Thyroid gland (tissue), 4 donors: ENCODE results near the gene METRNL. TPM values are rescaled to one million over a fixed set of nuclear protein-coding genes. Genes with fewer than 3 reads are reported as not detected.
A peak's percentile ranks its signal among the peaks of the same experiment; 100 is the strongest.

Experiments used
- DNase-seq, 2 donors: peaks; one replicate each; pipeline ENCODE4 v3.0.0-alpha.2; 2019
- H3K27ac ChIP-seq, 3 donors: fragments of 200-600 bp; sonication (generic); 1 replicate in 2 of 3; 2 replicates in 1 of 3; pipeline ENCODE4 v1.5.1; 2016 to 2019; ENCODE audit warnings: mild to moderate bottlenecking in 1 of 3, moderate library complexity in 1 of 3
- H3K27me3 ChIP-seq: fragments of 200-600 bp; sonication (generic); one replicate; pipeline ENCODE4 v1.5.1; 2019
- H3K36me3 ChIP-seq, 2 donors: fragments of 200-600 bp; sonication (generic); one replicate each; pipeline ENCODE4 v1.5.1; 2016 to 2019
- H3K4me1 ChIP-seq, 2 donors: fragments of 200-600 bp; sonication (generic); one replicate each; pipeline ENCODE4 v1.5.1; 2017 to 2019
- H3K4me3 ChIP-seq, 3 donors: fragments of 200-600 bp; sonication (generic); replicated peaks in 1 of 3; 1 replicate in 2 of 3; 2 replicates in 1 of 3; pipeline ENCODE4 v1.5.1; 2016; ENCODE audit warnings: mild to moderate bottlenecking in 1 of 3
- H3K9me3 ChIP-seq: fragments of 200-600 bp; sonication (generic); one replicate; pipeline ENCODE4 v1.5.1; 2017
- POLR2A ChIP-seq, 2 donors: fragments of 450-650 bp; IDR thresholded peaks; one replicate each; pipeline ENCODE4 v1.6.1; 2017; ENCODE audit warnings: antibody characterized with exemption in 2 of 2, mild to moderate bottlenecking in 2 of 2, moderate library complexity in 1 of 2
- WGBS, 2 donors: methylation state at CpG; one replicate each; pipeline ENCODE4 v1.1.5; 2017; 5-methylcytosine and 5-hydroxymethylcytosine counted together
- intact Hi-C: fragments of 100-400 bp; cut with DNase I; formaldehyde crosslinking; loops from one replicate; pipeline ENCODE4 v1.15.1; 2023
- total RNA-seq, 4 donors: library from RNA; depleted of rRNA; stranded (reverse); fragments of >200 nt; gene quantifications; one replicate each; pipeline ENCODE4 v1.2.3, GENCODE V29; 2016
- TF ChIP-seq, protein P1 (sequence below), 6 experiments: fragments of 200-600 bp in 3 of 6; fragments of 450-650 bp in 3 of 6; sonication (generic) in 3 of 6; IDR thresholded peaks; one replicate each; pipeline ENCODE4 v1.5.1; 2016 to 2019; ENCODE audit warnings: antibody characterized with exemption in 6 of 6, mild to moderate bottlenecking in 2 of 6, inconsistent platforms in 1 of 6, moderate library complexity in 1 of 6

Gene METRNL
- total RNA-seq, 4 donors from 2014 or later, result 57.5 to 89.7 (median 73.3) TPM

DNA sequence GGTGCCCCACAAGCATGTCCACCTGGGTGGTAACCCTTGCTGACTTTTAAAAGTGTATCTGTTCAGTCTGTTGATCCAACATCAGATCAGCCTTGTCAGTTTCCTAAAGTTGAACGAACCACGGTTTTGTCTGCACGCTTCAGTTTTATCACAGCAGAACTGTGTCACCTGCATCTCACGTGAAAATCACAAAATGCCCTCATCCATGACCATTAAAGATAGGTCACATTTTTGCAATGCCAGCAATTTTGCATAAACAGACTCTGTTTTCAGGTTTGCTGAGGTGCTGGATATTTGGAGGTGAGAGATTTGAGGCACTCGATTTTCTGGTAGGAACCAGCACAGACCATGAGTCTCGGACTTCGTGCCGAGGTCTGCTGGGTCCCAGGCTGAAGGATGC lies 3.0 kb downstream of the METRNL start:
- intact Hi-C loops, result no loop called here
- H3K4me1 ChIP-seq, result peaks cover 37 to 57% of the 10 kb centered on the region in 2 donors
- WGBS, 2 donors, result 82 to 83% methylated on average over 8 of the region's 8 CpGs
- no peak for DNase-seq
- peaks cover 11 to 12% of the 10 kb centered on the region in 2 donors for H3K36me3 ChIP-seq
- H3K4me3 ChIP-seq, result no peak overlapping the region
- H3K27ac ChIP-seq, result peak overlapping the region; percentile 84 to 94 (median 92)
- TF ChIP-seq POLR2A (IDR thresholded peaks at IDR 0.05), result peak in 1 of 2 donors; percentile 18
- TF ChIP-seq, protein P1, sequence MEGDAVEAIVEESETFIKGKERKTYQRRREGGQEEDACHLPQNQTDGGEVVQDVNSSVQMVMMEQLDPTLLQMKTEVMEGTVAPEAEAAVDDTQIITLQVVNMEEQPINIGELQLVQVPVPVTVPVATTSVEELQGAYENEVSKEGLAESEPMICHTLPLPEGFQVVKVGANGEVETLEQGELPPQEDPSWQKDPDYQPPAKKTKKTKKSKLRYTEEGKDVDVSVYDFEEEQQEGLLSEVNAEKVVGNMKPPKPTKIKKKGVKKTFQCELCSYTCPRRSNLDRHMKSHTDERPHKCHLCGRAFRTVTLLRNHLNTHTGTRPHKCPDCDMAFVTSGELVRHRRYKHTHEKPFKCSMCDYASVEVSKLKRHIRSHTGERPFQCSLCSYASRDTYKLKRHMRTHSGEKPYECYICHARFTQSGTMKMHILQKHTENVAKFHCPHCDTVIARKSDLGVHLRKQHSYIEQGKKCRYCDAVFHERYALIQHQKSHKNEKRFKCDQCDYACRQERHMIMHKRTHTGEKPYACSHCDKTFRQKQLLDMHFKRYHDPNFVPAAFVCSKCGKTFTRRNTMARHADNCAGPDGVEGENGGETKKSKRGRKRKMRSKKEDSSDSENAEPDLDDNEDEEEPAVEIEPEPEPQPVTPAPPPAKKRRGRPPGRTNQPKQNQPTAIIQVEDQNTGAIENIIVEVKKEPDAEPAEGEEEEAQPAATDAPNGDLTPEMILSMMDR (IDR thresholded peaks at IDR 0.05), result no peak
- H3K9me3 ChIP-seq, result no peaks in the 10 kb centered on the region
- no peaks in the 10 kb centered on the region for H3K27me3 ChIP-seq

DNA sequence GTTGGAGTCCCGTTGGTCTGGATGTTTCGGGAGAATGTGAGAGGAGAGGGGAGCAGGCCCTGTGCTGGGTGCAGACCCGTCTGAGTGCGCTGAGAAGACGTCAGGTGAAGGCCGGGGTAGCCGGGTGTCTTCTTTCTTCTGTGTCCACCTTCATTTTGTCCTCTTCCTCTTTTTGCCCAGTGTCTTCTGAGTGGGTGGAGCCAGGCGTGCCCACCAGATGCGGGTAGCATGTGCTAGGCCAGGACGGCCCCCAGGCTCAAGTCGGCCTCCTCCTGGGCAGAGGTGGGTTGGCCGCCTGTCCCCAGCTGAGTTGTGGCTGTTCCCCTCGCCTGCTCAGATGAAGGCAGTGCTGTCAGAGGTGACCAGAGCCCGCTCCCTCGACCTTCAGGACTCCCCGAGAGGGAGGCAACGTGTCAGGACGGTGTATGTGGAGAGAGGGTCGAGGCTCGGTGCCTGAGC lies 3.5 kb downstream of the METRNL start:
- no peaks in the 10 kb centered on the region for H3K9me3 ChIP-seq
- H3K4me3 ChIP-seq, result no peak overlapping the region
- peaks cover 37 to 54% of the 10 kb centered on the region in 2 donors for H3K4me1 ChIP-seq
- peak overlapping the region; percentile 61 to 94 (median 92) for H3K27ac ChIP-seq
- DNase-seq, result no peak
- TF ChIP-seq POLR2A (IDR thresholded peaks at IDR 0.05), result no peak
- TF ChIP-seq, protein P1 (IDR thresholded peaks at IDR 0.05), result no peak
- intact Hi-C loops, result no loop called here
- 80 to 84% methylated on average over 19 to 20 of the region's 20 CpGs for WGBS, 2 donors
- peaks cover 11 to 12% of the 10 kb centered on the region in 2 donors for H3K36me3 ChIP-seq
- no peaks in the 10 kb centered on the region for H3K27me3 ChIP-seq

DNA sequence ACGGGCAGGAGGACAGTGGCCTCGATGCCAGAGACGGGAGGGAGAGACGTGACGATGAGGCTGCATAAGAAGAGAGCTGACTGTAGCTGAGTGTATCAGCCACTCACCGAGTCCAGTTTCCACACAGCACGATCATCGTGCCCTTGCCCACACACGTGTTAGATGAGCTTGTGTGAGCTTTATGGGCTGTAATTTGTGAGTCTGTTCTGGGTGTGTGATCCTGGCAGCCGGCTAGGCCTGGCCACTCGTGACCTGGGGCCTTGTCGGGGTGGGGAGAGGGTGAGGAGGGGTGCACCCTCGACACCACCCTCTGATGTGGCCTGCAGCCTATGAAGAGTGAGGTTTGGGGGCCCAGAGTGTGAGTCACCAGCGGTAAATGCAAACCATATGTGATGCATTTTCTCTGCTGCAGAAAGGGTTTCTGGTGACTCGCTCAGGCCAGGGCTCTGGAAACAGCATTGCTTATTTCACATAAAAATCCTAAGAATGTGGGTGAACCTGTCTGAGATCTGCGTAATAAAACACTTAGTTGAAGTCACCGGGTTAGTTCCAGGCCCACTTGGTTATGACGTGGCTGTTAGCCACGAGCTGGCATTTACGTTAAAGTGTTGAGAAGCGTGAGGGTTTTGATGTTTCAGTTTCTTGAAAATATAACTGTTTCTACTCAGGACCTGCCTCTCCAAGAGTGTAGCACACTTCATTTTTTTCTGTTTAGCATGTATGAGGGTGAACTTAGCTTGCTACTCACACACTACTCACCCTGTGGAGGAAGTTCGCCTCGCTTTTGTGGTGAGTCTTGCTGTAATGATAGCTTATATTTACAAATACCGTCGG lies 4.2 kb downstream of the METRNL start:
- TF ChIP-seq, protein P1 (IDR thresholded peaks at IDR 0.05), result no peak
- peak in 1 of 2 donors; percentile 23 for TF ChIP-seq POLR2A (IDR thresholded peaks at IDR 0.05)
- peaks cover 35 to 52% of the 10 kb centered on the region in 2 donors for H3K4me1 ChIP-seq
- H3K9me3 ChIP-seq, result no peaks in the 10 kb centered on the region
- H3K27ac ChIP-seq, result peak overlapping the region; percentile 61 to 94 (median 92)
- intact Hi-C loops, result no loop called here
- no peaks in the 10 kb centered on the region for H3K27me3 ChIP-seq
- no peak overlapping the region for H3K4me3 ChIP-seq
- peaks cover 11 to 12% of the 10 kb centered on the region in 2 donors for H3K36me3 ChIP-seq
- DNase-seq, result peak; percentile 43 to 54
- WGBS, 2 donors, result 39 to 46% methylated on average over 25 of the region's 25 CpGs

DNA sequence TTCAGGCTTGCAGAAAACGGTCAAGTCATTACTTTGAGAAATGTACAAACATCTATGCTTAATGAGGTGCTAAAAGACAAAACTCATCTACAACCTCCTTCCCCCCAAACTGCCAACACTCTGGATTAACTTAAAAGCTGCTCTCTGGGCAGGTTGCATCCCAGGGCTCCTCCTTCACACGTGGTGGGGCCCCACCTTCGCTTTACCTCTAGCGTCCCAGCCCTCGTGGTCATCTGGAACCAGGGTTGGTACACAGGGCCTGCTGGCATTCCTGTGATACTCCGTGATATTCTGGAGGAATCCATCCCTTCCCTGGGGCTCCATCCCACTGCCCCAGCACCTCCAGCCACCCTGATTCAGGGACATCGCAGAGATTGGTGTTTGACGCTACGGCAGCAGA lies 4.8 kb downstream of the METRNL start:
- H3K27me3 ChIP-seq, result no peaks in the 10 kb centered on the region
- intact Hi-C loops, result no loop called here
- TF ChIP-seq POLR2A (IDR thresholded peaks at IDR 0.05), result no peak
- TF ChIP-seq, protein P1 (IDR thresholded peaks at IDR 0.05), result no peak
- WGBS, 2 donors, result 59 to 67% methylated on average over 9 of the region's 9 CpGs
- no peak overlapping the region for H3K4me3 ChIP-seq
- peaks cover 11 to 12% of the 10 kb centered on the region in 2 donors for H3K36me3 ChIP-seq
- DNase-seq, result no peak
- H3K27ac ChIP-seq, result peak overlapping the region; percentile 31 to 94 (median 92)
- H3K4me1 ChIP-seq, result peaks cover 39 to 54% of the 10 kb centered on the region in 2 donors
- H3K9me3 ChIP-seq, result no peaks in the 10 kb centered on the region

DNA sequence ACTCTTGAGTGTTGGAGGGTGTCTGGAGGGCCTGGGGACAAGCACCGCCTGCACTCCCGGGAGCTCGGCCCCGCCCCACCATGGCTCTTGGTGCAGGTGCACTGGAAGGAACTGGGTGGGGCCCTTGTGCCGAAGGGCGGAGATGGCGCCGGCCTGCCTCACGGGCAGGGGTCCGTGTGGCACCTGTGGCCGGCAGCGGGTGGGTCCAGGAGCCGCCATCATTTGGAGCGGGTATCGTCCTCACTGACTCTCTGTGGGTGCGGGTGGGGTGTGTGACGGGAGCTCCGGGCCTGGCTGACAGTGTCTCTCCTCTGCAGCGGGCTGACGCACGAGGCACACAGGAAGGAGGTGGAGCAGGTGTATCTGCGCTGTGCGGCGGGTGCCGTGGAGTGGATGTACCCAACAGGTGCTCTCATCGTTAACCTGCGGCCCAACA lies 5.2 kb downstream of the METRNL start:
- Histone ChIP-seq H3K9me3 (no peaks in the 10 kb centered on the region), H3K4me1 (peaks cover 40 to 54% of the 10 kb centered on the region in 2 donors), H3K36me3 (peaks cover 11 to 12% of the 10 kb centered on the region in 2 donors), H3K27me3 (no peaks in the 10 kb centered on the region), H3K27ac (peak overlapping the region; percentile 31 to 94 (median 92)), H3K4me3 (no peak overlapping the region)
- TF ChIP-seq POLR2A (IDR thresholded peaks at IDR 0.05), result no peak
- TF ChIP-seq, protein P1 (IDR thresholded peaks at IDR 0.05), result no peak
- 80 to 86% methylated on average over 26 to 27 of the region's 27 CpGs for WGBS, 2 donors
- intact Hi-C loops, result no loop called here
- DNase-seq, result peak; percentile 62 to 63
